RCC 7860 (cell line): ENCODE data around the gene MEIOC.
"Not testable (repeated sequence)": the region's sequence is repeated elsewhere in the genome, so short reads cannot be mapped to it uniquely, and the experiment has no call there.

Source experiments
- DNase-seq: peaks from one replicate; pipeline ENCODE4 v3.0.0-alpha.2; 2015; ENCODE audit warnings: low spot score
- FAIRE-seq: peaks from 2 replicates; lab custom pipeline; 2012; peaks lifted over from hg19 to GRCh38; lab: Jason Lieb, UNC

Gene MEIOC

GRCh38 chr17:44655983-44656710 lies at the start of gene MEIOC:
Gene MEIOC (plus strand): TSS chr17:44656468. CDS start chr17:44656614, 146 bp downstream.
- DNase-seq (no peak), FAIRE-seq (no peak)

- no peak for DNase-seq
- no peak for FAIRE-seq
These were observed 49.6 kb upstream of the MEIOC start for GRCh38 chr17:44606658-44607057.

- DNase-seq (no peak), FAIRE-seq (no peak)
These were observed 48.2 kb upstream of the MEIOC start for GRCh38 chr17:44607836-44608690.

DNA sequence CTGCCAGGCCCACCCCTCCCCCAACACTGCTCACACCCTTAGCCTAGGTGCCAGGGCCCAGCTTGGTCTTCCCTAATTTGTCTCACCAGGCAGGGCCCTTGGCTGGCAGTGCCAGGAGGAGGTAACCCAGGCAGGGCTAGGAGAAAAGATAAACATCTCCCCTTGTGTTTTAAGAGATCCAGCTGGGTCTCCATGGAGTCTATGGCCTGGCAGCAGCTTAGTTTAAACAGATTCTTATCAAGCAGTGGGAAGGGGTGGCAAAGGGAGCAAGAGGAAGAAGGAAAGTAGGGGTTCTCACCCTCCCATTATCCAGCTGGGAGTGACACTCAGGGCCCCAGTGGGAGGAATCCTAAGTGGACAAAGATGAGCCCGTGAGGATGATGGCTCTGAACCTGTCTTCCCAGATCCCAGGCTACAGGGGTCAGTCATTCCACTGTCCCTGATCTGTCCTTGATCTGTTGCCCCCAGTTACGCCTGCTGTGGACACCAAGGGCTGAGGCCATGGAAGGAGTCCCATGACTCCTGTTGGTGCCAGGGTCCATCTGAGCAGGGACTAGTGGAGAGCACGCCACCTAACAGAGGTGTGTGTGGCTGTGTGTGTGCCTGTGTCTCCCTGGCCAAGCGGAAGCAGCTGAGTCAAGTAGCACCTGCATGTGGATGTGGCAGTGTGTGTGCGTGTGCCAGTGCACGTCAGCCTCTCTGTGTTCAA lies 47.4 kb upstream of the MEIOC start:
- no peak for FAIRE-seq
- DNase-seq = no peak

GRCh38 chr17:44610331-44610730 lies 45.9 kb upstream of the MEIOC start:
- no peak for DNase-seq
- no peak for FAIRE-seq

GRCh38 chr17:44610871-44611270 lies 45.4 kb upstream of the MEIOC start:
- DNase-seq = no peak
- no peak for FAIRE-seq

DNA sequence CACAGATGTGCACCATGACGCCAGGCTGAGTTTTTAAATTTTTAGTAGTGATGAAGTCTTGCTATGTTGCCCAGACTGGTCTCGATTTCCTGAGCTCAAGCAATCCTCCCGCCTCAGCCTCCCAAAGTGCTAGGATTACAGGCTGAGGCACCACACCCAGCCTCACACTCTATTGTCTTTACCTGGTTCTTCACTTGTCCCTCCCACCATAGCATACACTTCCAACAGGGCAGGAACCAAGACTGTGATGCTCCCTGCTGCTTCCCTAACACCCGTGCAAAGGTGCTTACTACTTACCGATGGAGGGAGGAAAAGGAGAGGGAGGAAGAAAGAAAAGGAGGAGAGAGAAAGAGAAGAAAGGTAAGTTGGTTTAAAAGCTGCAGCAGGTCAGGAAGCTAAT lies 41.4 kb upstream of the MEIOC start:
- DNase-seq = no peak
- FAIRE-seq = no peak

- not testable (repeated sequence) for FAIRE-seq, DNase-seq
These were observed 37.6 kb upstream of the MEIOC start for GRCh38 chr17:44618652-44619051.

- FAIRE-seq (no peak), DNase-seq (no peak)
These were observed 33.1 kb upstream of the MEIOC start for GRCh38 chr17:44623070-44623725.

- FAIRE-seq (no peak), DNase-seq (no peak)
These were observed 28.6 kb upstream of the MEIOC start for GRCh38 chr17:44627513-44628242.

- FAIRE-seq = no peak
- peak; percentile 8 for DNase-seq
These were observed 27.8 kb upstream of the MEIOC start for GRCh38 chr17:44628243-44629188.

DNA sequence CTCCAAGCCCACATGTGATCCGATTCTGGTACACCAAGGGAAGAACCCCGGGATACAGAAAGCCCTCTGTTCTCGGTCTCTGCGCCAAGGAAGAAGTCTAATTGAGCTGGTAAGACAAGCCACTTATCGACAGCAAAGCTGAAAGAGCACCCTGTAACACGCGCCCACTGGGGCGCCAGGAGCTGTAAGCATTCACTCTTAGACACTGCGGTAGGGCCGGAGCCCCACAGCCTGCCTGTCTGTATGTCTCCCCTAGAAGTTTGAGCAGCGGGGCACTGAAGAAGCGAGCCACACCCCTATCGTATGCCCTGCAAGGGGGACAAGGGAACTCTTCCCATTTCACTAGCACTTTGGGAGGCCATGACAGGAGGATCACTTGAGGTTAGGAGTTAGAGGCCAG lies 27.0 kb upstream of the MEIOC start:
- FAIRE-seq (no peak), DNase-seq (no peak)

- no peak for FAIRE-seq
- DNase-seq = no peak
These were observed 25.6 kb upstream of the MEIOC start for GRCh38 chr17:44630703-44631102.

GRCh38 chr17:44633998-44634397 lies 22.3 kb upstream of the MEIOC start:
- no peak for DNase-seq
- no peak for FAIRE-seq

DNA sequence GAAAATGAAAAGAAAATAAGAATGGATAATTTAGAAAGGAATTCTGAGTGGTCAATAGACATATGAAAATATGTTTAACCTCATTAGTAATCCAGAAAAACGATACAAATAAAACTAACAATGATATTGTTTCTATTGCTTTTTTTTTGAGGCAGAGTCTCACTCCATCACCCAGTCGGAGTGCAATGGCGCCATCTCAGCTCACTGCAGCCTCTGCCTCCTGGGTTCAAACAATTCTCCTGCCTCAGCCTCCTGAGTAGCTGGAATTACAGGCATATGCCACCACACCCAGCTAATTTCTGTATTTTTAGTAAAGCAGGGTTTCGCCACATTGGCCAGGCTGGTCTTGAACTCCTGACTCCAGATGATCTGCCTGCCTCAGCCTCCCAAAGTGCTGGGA lies 21.9 kb upstream of the MEIOC start:
- not testable (repeated sequence) for FAIRE-seq, DNase-seq

DNA sequence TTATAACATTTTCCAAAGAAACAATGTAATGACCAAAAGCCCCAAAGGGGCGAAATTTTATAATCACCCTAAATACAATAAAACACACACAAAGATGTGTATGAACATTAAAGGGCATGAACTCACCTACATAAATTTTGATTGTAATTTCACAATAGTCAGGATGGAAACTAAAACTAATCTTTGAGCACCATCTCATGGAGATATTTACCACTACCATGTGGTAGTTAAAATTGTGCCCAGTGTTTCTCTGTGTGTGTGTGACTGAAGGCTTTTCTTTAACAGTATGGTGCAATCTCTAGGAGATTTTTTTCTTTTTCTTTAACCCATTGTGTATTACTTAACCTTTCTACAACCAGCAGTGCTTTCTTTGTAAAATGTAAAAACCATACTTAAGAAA lies 19.7 kb upstream of the MEIOC start:
- FAIRE-seq (peak; percentile 66), DNase-seq (peak; percentile 38)

DNA sequence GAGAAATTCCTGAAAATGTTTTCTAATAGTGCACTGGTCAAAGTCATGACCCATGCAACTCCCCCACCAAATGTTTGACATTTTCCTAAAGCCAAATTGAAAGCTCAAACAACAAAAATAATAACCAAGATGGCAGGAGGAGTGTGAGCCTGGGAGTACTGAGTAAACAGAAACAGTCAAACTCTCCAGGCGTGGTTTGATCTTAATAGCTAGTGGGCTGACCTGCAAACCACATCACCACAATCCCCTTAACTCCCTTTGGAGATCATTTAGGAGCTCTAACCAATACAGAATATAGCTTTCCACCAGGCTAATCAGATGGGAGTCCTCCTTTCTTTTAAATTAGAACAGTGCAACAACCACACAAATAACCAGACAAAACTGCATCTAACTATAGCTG lies 19.2 kb upstream of the MEIOC start:
- no peak for FAIRE-seq
- no peak for DNase-seq

- DNase-seq (no peak), FAIRE-seq (no peak)
These were observed 13.4 kb upstream of the MEIOC start for GRCh38 chr17:44642834-44643233.

- DNase-seq (no peak), FAIRE-seq (no peak)
These were observed 10.9 kb upstream of the MEIOC start for GRCh38 chr17:44645341-44645740.
